NCI-H82 treated with DMSO at 0.1 percent for 48 hours (cell line): ENCODE measurements around the gene CYP27C1.
"Not testable (repeated sequence)": the region's sequence is repeated elsewhere in the genome, so short reads cannot be mapped to it uniquely, and the experiment has no call there.

Experiments used
- DNase-seq: peaks from one replicate; lab custom pipeline; 2025; ENCODE audit not compliant: unreplicated experiment; lab: John Stamatoyannopoulos, UW

Gene CYP27C1

GRCh38 chr2:127225186-127225960 is 5.3 kb upstream of the CYP27C1 start:
- no peak for DNase-seq

GRCh38 chr2:127224135-127224534 is 4.0 kb upstream of the CYP27C1 start:
- not testable (repeated sequence) for DNase-seq

- no peak for DNase-seq
Measured at GRCh38 chr2:127220768-127221527, 849 bp upstream of the CYP27C1 start.

GRCh38 chr2:127219171-127220070 is 678 bp downstream of the CYP27C1 start:
- DNase-seq: no peak

- DNase-seq: no peak
Measured at GRCh38 chr2:127218812-127219170, 1.3 kb downstream of the CYP27C1 start.

GRCh38 chr2:127217470-127218325 is 2.4 kb downstream of the CYP27C1 start:
- DNase-seq: no peak

- no peak for DNase-seq
Measured at GRCh38 chr2:127216593-127216992, 3.5 kb downstream of the CYP27C1 start.

GRCh38 chr2:127216095-127216494 is 4.0 kb downstream of the CYP27C1 start:
- DNase-seq: no peak

- DNase-seq: not testable (repeated sequence)
Measured at GRCh38 chr2:127214201-127214600, 5.9 kb downstream of the CYP27C1 start.

GRCh38 chr2:127208313-127208712 is 11.8 kb downstream of the CYP27C1 start:
- DNase-seq: peak; percentile 92

- DNase-seq: no peak
Measured at GRCh38 chr2:127205218-127206125, 14.6 kb downstream of the CYP27C1 start.

GRCh38 chr2:127201452-127201851 is 18.6 kb downstream of the CYP27C1 start:
- DNase-seq: no peak

GRCh38 chr2:127200962-127201361 is 19.1 kb downstream of the CYP27C1 start:
- DNase-seq: no peak

GRCh38 chr2:127199223-127199622 is 20.9 kb downstream of the CYP27C1 start:
- no peak for DNase-seq

GRCh38 chr2:127197475-127198385 is 22.4 kb downstream of the CYP27C1 start:
- peak; percentile 37 for DNase-seq

- peak; percentile 22 for DNase-seq
Measured at GRCh38 chr2:127196998-127197397, 23.1 kb downstream of the CYP27C1 start.

GRCh38 chr2:127196549-127196948 is 23.6 kb downstream of the CYP27C1 start:
- no peak for DNase-seq
